ENCODE measurements around the gene ICAM4. TPM values are rescaled to one million over a fixed set of nuclear protein-coding genes. Genes with fewer than 3 reads are reported as not detected.

ICAM4 gene
- total and polyA plus RNA-seq, 9 of the 15 experiments (the other 6 are each of a cell fraction or from before 2014, with no cell fraction given), result 14.1 to 86.1 (median 29.6) TPM

- no peak for TF ChIP-seq ZC3H11A (IDR thresholded peaks at IDR 0.05; ENCODE audit: low read depth, low read length)
- TF ChIP-seq ZNF518B (CRISPR knock-in tag; IDR thresholded peaks at IDR 0.05), result no peak
- 0 out of 2 replicates have a peak, but pooled peaks have one; percentile 22 for TF ChIP-seq ARID4B (CRISPR knock-in tag; IDR thresholded peaks at IDR 0.05)
- no peak for TF ChIP-seq RBM15 (IDR thresholded peaks at IDR 0.05; ENCODE audit: insufficient read depth, low read length)
- 0 out of 2 replicates have a peak, but pooled peaks have one; percentile 20 for TF ChIP-seq MTA3 (IDR thresholded peaks at IDR 0.05; ENCODE audit: borderline replicate concordance)
- no peak for TF ChIP-seq SNAPC5 (CRISPR knock-in tag; IDR thresholded peaks at IDR 0.05)
- no peak for TF ChIP-seq E2F1 (CRISPR knock-in tag; IDR thresholded peaks at IDR 0.05)
- peak; percentile 98 for TF ChIP-seq NR2C2 (CRISPR knock-in tag; IDR thresholded peaks at IDR 0.05)
- TF ChIP-seq NR2C2 (tag; IDR thresholded peaks at IDR 0.05), result peak; percentile 97
- no peak for TF ChIP-seq HBP1 (CRISPR knock-in tag; IDR thresholded peaks at IDR 0.05)
- TF ChIP-seq PHF8 (IDR thresholded peaks at IDR 0.05; ENCODE audit: borderline replicate concordance, low read length), result no peak
- no peak for TF ChIP-seq ELK1 (CRISPR knock-in tag; IDR thresholded peaks at IDR 0.05)
- no peak for TF ChIP-seq THRAP3 (IDR thresholded peaks at IDR 0.05; ENCODE audit: borderline replicate concordance)
- no peak for TF ChIP-seq KAT7 (CRISPR knock-in tag; IDR thresholded peaks at IDR 0.05; ENCODE audit: borderline replicate concordance)
- TF ChIP-seq CBFA2T2 (conservative IDR thresholded peaks at IDR 0.05), result no peak
Measured at GRCh38 chr19:10305139-10305806, 18.5 kb downstream of the ICAM4 start (continued).
